Measurements from ENCODE around the gene THSD4. TPM values are rescaled to one million over a fixed set of nuclear protein-coding genes. Genes with fewer than 3 reads are reported as not detected.

The THSD4 gene
- total RNA-seq, 1 donor from 2014 or later = 80.7 TPM

DNA sequence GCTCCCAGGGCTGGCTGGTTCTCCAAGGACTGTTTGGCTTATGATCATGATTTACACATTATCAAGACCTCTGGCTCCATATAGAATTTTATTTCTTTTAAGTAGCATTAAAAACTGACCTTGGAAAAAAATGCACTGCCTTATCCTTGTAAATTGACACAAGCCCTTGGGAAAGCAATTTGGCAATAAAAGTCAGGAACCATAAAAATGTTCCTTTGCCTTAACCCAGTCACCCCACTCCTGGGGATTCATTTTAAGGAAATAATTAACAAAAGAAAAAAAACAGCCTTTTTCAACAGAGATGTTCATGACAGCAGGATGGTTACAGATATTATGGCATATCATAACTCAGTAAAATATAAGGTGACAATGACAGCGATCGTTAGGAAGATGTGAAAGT is 643.4 kb downstream of the THSD4 start:
- ATAC-seq = no peak
- intact Hi-C loops (cut with micrococcal nuclease) = no loop called here
- DNase-seq = no peak

DNA sequence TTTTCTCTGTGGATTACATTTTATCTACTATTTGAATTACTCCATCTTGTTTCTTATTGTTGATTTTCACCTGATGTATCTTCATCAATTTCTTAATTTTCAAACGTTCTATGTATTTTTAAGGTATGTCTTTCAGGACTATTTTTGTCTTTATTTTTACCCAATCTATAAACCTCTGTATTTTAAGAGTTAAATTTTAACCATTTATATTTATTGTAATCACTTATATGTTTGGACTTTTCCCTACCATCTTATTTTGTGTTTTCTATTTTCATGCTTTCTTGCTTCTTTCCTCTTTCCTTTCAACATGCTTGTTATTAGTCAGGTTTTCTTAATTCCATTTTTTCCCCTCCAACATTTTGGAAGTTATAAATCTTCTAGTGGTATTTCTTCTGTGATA is 645.6 kb downstream of the THSD4 start:
- no peak for DNase-seq
- ATAC-seq = no peak
- intact Hi-C loops (cut with micrococcal nuclease) = no loop called here

GRCh38 chr15:71761649-71762048 is 646.4 kb downstream of the THSD4 start:
- DNase-seq (peak; percentile 44), ATAC-seq (peak; percentile 80)
- intact Hi-C loops (cut with micrococcal nuclease) = no loop called here

- no peak for ATAC-seq
- DNase-seq = no peak
Measured at GRCh38 chr15:71768184-71768583, 652.9 kb downstream of the THSD4 start.

DNA sequence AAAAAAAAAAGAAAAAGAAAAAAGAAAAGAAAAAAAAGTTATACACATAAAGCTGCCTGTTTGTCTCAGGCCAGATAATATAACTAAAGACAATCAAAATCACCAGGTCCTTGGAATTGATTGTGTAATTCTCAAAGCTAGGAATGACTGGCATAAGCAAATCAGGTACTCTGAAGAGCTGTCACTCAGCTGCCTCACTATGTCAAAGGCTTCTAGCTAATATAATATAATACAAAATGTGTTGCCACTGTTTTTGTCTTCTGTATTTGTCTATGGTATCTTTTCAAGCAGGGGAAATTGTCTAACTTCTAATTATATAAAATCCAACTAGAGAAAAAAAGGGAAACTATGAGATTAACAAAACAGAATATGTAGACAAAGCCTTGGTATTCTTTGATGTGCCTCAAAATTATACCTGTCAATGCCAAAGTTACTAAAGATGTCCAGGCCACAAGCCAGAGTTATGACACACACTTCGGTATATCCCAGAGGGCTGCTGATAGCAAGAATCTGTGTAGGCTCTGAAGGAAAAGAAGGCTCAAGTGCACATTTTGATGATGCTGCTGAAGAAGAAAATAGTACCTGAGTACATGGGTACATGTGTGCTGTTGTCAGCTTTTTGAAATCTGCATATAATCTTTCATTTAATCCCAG is 658.1 kb downstream of the THSD4 start:
- no peak for DNase-seq
- ATAC-seq = peak; percentile 27
- intact Hi-C loops (cut with micrococcal nuclease) = no loop called here

More at GRCh38 chr15:71768184-71768583, 652.9 kb downstream of the THSD4 start:
- intact Hi-C loops (cut with micrococcal nuclease) = no loop called here

- intact Hi-C loops (cut with micrococcal nuclease) = no loop called here
- no peak for ATAC-seq
Measured at GRCh38 chr15:71775856-71776255, 660.6 kb downstream of the THSD4 start.

DNA sequence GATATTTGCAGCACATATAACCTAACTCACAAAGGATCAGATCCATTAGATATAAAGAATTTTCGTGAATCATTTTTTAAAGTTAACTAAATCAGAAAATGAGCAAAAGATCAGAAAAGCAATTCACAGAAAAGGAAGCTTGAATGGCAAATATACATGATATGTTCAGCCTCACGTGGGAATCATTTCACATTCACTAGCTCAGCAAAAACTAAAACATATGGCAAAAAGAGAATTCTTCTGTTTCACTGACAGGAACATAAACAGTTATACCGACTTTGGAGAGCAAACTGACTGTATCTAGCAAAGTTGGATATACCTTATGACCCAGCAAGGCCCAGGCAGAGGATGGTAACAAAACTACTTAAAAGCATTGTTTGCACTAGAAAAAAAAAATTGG is 661.0 kb downstream of the THSD4 start:
- intact Hi-C loops (cut with micrococcal nuclease) = no loop called here
- ATAC-seq (no peak), DNase-seq (no peak)

More at GRCh38 chr15:71775856-71776255, 660.6 kb downstream of the THSD4 start:
- DNase-seq = no peak

DNA sequence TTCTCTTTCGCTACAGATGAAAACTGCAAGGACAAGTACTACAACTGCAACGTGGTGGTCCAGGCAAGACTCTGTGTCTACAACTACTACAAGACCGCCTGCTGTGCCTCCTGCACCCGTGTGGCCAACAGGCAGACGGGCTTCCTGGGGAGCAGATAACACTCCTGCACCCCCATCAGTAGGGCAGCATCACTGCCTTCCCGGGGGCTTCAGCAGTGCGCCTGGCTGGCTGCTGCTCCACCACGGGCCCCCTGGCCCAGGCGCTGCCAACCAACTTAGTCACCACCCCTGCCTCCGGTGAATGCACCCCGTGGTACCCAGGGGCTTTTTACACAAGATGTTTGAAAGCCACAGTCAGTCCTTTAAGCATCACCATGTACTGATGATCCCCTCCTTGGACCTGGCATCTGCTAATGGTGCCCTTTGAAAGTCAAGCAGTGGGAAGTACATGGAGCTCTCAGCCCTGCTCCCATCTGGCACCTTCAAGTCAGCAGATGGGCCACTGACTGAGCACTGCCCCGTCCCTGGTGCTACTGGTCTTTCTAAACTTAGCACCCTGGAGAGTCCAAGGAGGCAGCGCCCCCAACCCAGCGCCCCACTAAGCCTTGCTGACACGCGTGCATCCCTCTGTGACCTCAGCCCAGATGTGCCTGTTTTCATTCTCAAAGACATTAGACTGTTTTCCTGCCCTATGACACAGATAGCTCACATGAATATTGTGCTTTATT is 662.1 kb downstream of the THSD4 start:
- ATAC-seq (peak; percentile 41), DNase-seq (no peak)
- intact Hi-C loops (cut with micrococcal nuclease) = no loop called here

DNA sequence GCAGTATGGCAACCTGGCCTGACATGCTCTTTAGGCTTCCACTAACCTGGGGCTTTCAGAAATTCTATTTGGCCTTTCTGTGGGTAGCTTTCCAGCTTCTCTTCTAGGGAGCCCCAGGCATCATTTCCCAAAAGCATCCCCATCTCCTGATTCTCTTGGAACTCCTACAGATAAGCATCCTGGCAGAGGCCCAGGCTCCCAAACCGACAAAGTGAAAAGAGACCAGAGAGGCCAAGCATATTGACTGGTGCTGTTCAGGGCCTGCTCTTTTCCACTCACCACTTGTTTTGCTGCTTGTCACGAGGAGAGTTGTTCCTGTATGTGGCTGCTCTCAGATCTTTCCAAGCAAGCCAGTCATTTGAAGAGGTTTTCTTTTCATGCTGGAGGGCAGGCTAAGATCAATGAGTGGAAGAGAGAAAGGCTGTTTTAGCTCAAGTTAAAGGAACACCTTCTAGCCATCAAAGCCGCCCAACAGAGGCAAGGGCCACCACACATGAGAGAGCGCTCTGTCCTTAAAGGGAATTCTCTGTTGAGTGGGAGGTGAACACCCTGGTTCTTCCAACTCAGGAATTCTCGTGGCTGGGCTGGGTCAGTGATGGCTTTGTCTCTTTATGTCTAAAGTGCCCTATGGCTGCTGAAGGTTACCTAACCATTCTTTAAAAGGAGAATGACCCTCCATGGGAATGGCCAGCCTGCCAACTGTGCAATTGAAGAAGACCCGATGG is 664.0 kb downstream of the THSD4 start:
- DNase-seq = no peak
- intact Hi-C loops (cut with micrococcal nuclease) = no loop called here
- no peak for ATAC-seq

DNA sequence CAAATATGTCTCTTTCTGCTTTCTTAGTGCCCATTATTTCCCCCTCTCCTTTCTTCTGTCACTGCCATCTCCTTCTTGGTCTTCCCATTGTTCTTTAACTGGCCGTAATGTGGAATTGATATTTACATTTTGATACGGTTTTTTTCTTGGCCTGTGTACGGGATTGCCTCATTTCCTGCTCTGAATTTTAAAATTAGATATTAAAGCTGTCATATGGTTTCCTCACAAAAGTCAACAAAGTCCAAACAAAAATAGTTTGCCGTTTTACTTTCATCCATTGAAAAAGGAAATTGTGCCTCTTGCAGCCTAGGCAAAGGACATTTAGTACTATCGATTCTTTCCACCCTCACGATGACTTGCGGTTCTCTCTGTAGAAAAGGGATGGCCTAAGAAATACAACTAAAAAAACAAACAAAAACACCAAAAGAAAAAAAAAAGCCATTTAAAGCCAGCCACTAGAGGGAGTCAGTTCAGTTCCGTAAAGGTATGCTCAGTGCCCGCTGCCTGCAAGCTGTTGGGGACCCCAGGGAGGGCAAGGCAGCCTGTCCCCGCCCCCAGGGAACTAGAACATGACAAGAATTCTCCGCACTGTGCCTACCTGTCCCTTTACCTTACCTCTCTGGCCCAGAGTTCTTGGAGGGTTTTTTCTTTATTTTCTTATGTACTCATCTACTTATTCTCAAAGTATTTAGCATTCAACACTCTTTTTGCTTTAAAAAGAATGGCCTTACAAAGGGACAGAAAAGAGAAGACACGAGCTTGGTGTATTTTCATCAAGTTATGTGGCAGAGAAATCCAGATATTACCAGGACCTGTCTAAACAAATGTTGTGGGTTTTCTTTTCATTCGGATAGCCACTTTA is 665.1 kb downstream of the THSD4 start:
- DNase-seq (no peak), ATAC-seq (peak; percentile 22)
- intact Hi-C loops (cut with micrococcal nuclease) = no loop called here

- intact Hi-C loops (cut with micrococcal nuclease) = no loop called here
- no peak for ATAC-seq
Measured at GRCh38 chr15:71781179-71781964, 666.1 kb downstream of the THSD4 start.

DNA sequence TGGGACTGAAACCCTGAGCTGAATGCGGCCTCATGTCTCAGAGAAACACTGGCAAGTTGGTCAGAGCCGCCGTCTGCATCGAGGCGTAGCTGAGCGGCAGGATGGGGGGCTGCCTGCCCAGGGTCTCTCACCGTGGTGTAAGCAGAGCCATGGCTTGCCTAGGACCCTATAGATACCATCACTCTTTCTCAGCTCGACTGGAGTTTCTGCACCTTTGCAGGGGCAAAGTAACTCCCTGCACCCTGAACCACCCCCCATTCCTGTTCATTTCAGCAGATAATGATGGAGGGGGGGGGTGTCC is 666.6 kb downstream of the THSD4 start:
- intact Hi-C loops (cut with micrococcal nuclease) = no loop called here
- ATAC-seq = no peak
- DNase-seq = no peak

More at GRCh38 chr15:71781179-71781964, 666.1 kb downstream of the THSD4 start:
- no peak for DNase-seq

GRCh38 chr15:71782422-71783165 is 667.3 kb downstream of the THSD4 start:
- intact Hi-C loops (cut with micrococcal nuclease) = no loop called here
- ATAC-seq = peak; percentile 25
- DNase-seq = no peak

DNA sequence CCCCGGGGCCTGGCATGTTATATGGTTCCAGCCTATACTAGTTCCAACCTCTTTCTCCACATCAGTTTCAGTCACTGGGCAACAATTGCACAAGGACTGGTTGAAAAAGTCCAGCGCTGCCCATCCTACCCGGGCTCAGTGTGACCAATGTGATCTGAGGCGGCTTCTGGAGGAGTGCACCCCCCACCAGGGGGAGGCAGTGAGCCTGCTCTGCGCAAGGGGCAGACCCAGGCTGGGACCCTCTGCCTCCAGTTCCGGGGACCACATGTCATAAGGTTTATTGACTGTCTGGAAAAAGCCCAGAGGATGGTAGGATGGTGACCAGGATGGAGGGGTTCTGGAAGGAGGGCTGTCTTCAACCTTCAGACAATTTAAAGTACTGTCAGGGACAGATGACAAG is 669.4 kb downstream of the THSD4 start:
- intact Hi-C loops (cut with micrococcal nuclease) = no loop called here
- DNase-seq (no peak), ATAC-seq (no peak)

DNA sequence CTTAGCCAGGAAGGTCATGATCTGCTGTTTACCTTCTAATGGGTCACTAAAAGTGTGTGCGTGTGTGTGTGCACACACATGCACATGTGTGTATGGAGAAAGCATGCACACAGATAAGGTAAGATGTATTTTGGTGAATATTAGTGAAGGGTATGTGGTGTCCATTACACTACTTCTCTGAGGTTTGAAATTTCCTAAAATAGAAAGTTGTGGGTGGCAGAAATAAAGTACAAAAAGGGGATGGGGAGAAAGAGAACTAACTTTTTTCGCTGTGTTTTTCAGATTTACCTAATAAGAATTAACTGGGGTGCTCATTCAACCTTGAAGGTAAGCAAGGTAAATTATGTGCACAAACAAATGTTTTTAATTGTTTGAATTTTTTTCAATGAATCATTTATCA is 670.7 kb downstream of the THSD4 start:
- ATAC-seq = no peak
- intact Hi-C loops (cut with micrococcal nuclease) = no loop called here
- DNase-seq = no peak

DNA sequence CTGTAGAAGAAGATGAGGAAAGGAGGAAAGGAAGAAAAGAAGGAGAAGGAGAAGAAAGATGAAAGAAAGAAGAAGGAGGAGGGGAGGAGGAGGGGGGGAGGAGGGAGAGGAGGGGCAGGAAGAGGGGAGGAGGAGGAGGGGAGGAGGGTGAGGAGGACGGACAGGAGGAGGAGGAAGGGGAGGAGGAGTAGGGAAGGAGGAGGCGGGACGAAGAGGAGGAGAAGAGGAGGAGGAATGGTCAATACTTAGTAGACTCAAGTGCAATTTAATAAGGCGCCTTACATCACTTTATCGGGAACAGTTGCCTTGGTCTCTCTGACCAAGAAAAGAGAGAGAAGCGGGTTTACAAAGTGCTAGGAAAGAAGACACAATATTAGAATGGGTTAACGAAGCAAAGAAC is 671.4 kb downstream of the THSD4 start:
- ATAC-seq = no peak
- intact Hi-C loops (cut with micrococcal nuclease) = no loop called here
- no peak for DNase-seq

- no peak for ATAC-seq
- intact Hi-C loops (cut with micrococcal nuclease) = no loop called here
- DNase-seq = no peak
Measured at GRCh38 chr15:71788646-71789579, 673.6 kb downstream of the THSD4 start.

Data from left ventricle myocardium superior (tissue), 1 donor.